GM12875 (cell line): Measurements from ENCODE around the gene HSD17B8.

Experiments
- H3K4me3 ChIP-seq: one replicate; pipeline ENCODE4 v1.5.1; 2011; ENCODE audit warnings: low read depth, low read length, control low read depth
- CTCF ChIP-seq: IDR thresholded peaks from 2 replicates; pipeline ENCODE4 v1.5.1; 2011; ENCODE audit warnings: low read depth, mild to moderate bottlenecking, control low read depth, inconsistent platforms, low read length, moderate library complexity, borderline replicate concordance; ENCODE audit not compliant: insufficient read depth

Gene HSD17B8

GRCh38 chr6:33236328-33236727, 31.9 kb downstream of the HSD17B8 start:
- TF ChIP-seq CTCF = no peak
- H3K4me3 ChIP-seq = no peak overlapping the region

GRCh38 chr6:33236852-33237251, 32.4 kb downstream of the HSD17B8 start:
- TF ChIP-seq CTCF = no peak
- H3K4me3 ChIP-seq = no peak overlapping the region

GRCh38 chr6:33237741-33238140, 33.3 kb downstream of the HSD17B8 start:
- TF ChIP-seq CTCF = no peak
- H3K4me3 ChIP-seq = no peak overlapping the region

GRCh38 chr6:33241968-33242367, 37.5 kb downstream of the HSD17B8 start:
- no peak for TF ChIP-seq CTCF
- H3K4me3 ChIP-seq = no peak overlapping the region

GRCh38 chr6:33243476-33243875, 39.0 kb downstream of the HSD17B8 start:
- TF ChIP-seq CTCF = no peak
- H3K4me3 ChIP-seq = no peak overlapping the region

GRCh38 chr6:33247977-33248642, 43.7 kb downstream of the HSD17B8 start:
- H3K4me3 ChIP-seq = peak overlapping the region; percentile 43
- TF ChIP-seq CTCF = peak; percentile 93

GRCh38 chr6:33248643-33248931, 44.1 kb downstream of the HSD17B8 start:
- TF ChIP-seq CTCF = no peak
- H3K4me3 ChIP-seq = peak overlapping the region; percentile 43
